Heart left ventricle (tissue), 13 donors: ENCODE results near the gene KRTAP12-4.

ENCODE experiments used
- POLR2A ChIP-seq, 2 donors: fragments of 450-650 bp; IDR thresholded peaks; one replicate each; pipeline ENCODE4 v1.6.1; 2017; ENCODE audit warnings: antibody characterized with exemption in 2 of 2, mild to moderate bottlenecking in 2 of 2, moderate library complexity in 2 of 2
- TF ChIP-seq, protein P1 (sequence below), 12 donors: fragments of 200-600 bp; sonication (generic) in 4 of 12; IDR thresholded peaks; one replicate each; pipeline versions ENCODE4 v1.5.0 to v1.8.0; 2018 to 2022; ENCODE audit warnings: antibody characterized with exemption in 12 of 12, mild to moderate bottlenecking in 5 of 12
- donor health status: ischemic (EF 13 %, LVEDD 7.1; RV severe dilation, severe dysfunction).
- donor health status: DM: no; HTN: yes; CAD: no.
- donor health status: DM: no; HTN: no; CAD: no.
- donor health status: ischemic (EF 25% LVEDD 6.9; RV normal size, moderate dysfunction).
- donor health status: ischemic (EF 25% LVEDD 5.7; RV mildly dilated, moderate dysfunction).
- donor health status: ischemic (EF 35%, LVEDD 5.7; RV mildly dilated, moderate dysfunction).
- donor health status: nonischemic (EF 11% LVEDD 7.7; RV severe dilation, severe dysfunction).
- donor health status: DM: yes; HTN: yes; CAD: no.
- donor health status: PGD.
- donor health status: ischemic (EF 29% LVEDD 5.4; RV normal size, mild dysfunction).
- donor health status: nonischemic (EF 23%, LVEDD 6.1; RV moderate dilation, normal function).

- TF ChIP-seq, protein P1, sequence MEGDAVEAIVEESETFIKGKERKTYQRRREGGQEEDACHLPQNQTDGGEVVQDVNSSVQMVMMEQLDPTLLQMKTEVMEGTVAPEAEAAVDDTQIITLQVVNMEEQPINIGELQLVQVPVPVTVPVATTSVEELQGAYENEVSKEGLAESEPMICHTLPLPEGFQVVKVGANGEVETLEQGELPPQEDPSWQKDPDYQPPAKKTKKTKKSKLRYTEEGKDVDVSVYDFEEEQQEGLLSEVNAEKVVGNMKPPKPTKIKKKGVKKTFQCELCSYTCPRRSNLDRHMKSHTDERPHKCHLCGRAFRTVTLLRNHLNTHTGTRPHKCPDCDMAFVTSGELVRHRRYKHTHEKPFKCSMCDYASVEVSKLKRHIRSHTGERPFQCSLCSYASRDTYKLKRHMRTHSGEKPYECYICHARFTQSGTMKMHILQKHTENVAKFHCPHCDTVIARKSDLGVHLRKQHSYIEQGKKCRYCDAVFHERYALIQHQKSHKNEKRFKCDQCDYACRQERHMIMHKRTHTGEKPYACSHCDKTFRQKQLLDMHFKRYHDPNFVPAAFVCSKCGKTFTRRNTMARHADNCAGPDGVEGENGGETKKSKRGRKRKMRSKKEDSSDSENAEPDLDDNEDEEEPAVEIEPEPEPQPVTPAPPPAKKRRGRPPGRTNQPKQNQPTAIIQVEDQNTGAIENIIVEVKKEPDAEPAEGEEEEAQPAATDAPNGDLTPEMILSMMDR (IDR thresholded peaks at IDR 0.05), result no peak
- TF ChIP-seq POLR2A (IDR thresholded peaks at IDR 0.05), result no peak
These were observed 48.0 kb downstream of the KRTAP12-4 start for GRCh38 chr21:44606495-44606894.
